Left ventricle myocardium inferior (tissue), 1 donor: ENCODE results near the gene ERCC5. TPM values are rescaled to one million over a fixed set of nuclear protein-coding genes. Genes with fewer than 3 reads are reported as not detected.

Experiments
- DNase-seq: peaks from one replicate; pipeline ENCODE4 v3.0.0-alpha.2; 2020
- H3K27ac ChIP-seq: fragments of 200-600 bp; replicated peaks from 2 replicates; pipeline ENCODE4 v1.8.0; 2021
- H3K27me3 ChIP-seq: fragments of 200-600 bp; 2 replicates; pipeline ENCODE4 v1.8.0; 2021; ENCODE audit warnings: low read depth
- H3K36me3 ChIP-seq: fragments of 200-600 bp; 2 replicates; pipeline ENCODE4 v1.8.0; 2021
- H3K4me1 ChIP-seq: fragments of 200-600 bp; 2 replicates; pipeline ENCODE4 v1.8.0; 2021
- H3K4me3 ChIP-seq: fragments of 200-600 bp; 2 replicates; pipeline ENCODE4 v1.8.0; 2021; ENCODE audit warnings: mild to moderate bottlenecking, moderate library complexity
- H3K9me3 ChIP-seq: fragments of 200-600 bp; replicated peaks from 2 replicates; pipeline ENCODE4 v1.8.0; 2021
- intact Hi-C: fragments of 100-400 bp; cut with micrococcal nuclease; formaldehyde crosslinking; loops from one replicate; pipeline ENCODE4 v1.11.0; 2022
- total RNA-seq: library from RNA; stranded (reverse); fragmentation: NEBNext Ultra II Directional; extraction: Animal tissue kit (Norgen Biotek cat#: 25700); gene quantifications from one replicate; pipeline ENCODE4 v1.2.1, GENCODE V29; 2021
- TF ChIP-seq, protein P1 (sequence below): fragments of 200-600 bp; IDR thresholded peaks from 2 replicates; pipeline ENCODE4 v1.8.0; 2021; ENCODE audit warnings: antibody characterized with exemption, mild to moderate bottlenecking, borderline replicate concordance
- donor health status: DM: no; HTN: yes; CAD: no; lungs with severe emphysema.

The ERCC5 gene
- total RNA-seq, 1 donor from 2014 or later = 30.4 TPM

DNA sequence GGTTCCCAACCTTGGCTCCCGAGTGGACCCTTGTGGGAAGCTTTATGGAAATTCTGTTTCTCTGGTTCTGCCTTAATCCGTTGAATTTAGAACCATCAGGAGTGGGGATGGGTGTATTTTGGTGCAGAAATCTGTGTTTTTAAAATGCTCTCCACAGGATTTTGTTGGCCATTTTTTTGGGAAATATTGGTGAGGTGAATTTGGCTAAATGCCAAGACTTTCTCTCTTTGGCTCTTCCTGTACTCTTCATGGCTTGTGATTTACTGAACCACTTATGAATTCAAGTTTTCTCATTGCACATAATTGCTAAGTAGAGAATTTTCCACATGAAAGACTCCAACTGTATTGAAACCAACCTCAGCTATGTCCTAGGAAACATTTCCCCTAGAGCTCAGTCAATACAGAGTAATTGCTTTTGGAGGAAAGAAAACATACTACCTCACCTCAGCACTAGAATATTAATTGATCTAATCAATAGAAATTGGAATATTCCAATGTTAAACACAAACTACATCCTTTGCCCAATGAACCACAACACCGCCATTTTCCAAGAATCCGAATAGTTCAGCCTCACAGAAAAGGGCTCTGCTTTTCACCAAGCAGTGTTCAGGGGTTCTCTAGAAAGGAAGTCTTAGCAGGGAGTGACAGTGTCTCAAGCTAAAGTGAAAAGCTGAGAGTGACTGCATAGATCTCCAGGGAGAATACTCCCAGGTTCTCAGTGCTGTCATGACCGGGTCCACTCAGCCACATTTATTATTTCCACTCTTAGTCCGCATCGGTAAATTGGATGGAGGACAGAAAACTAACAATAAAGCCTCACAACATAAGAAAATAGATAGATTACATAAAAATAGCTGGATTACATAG is 60.3 kb downstream of the ERCC5 start:
- intact Hi-C loops = no loop called here
- DNase-seq = no peak
- no peaks in the 10 kb centered on the region for H3K9me3 ChIP-seq
- no peak overlapping the region for H3K27ac ChIP-seq
- no peak overlapping the region for H3K4me3 ChIP-seq
- peaks cover 19% of the 10 kb centered on the region for H3K4me1 ChIP-seq
- no peaks in the 10 kb centered on the region for H3K27me3 ChIP-seq
- TF ChIP-seq, protein P1, sequence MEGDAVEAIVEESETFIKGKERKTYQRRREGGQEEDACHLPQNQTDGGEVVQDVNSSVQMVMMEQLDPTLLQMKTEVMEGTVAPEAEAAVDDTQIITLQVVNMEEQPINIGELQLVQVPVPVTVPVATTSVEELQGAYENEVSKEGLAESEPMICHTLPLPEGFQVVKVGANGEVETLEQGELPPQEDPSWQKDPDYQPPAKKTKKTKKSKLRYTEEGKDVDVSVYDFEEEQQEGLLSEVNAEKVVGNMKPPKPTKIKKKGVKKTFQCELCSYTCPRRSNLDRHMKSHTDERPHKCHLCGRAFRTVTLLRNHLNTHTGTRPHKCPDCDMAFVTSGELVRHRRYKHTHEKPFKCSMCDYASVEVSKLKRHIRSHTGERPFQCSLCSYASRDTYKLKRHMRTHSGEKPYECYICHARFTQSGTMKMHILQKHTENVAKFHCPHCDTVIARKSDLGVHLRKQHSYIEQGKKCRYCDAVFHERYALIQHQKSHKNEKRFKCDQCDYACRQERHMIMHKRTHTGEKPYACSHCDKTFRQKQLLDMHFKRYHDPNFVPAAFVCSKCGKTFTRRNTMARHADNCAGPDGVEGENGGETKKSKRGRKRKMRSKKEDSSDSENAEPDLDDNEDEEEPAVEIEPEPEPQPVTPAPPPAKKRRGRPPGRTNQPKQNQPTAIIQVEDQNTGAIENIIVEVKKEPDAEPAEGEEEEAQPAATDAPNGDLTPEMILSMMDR = no peak
- H3K36me3 ChIP-seq = no peaks in the 10 kb centered on the region

DNA sequence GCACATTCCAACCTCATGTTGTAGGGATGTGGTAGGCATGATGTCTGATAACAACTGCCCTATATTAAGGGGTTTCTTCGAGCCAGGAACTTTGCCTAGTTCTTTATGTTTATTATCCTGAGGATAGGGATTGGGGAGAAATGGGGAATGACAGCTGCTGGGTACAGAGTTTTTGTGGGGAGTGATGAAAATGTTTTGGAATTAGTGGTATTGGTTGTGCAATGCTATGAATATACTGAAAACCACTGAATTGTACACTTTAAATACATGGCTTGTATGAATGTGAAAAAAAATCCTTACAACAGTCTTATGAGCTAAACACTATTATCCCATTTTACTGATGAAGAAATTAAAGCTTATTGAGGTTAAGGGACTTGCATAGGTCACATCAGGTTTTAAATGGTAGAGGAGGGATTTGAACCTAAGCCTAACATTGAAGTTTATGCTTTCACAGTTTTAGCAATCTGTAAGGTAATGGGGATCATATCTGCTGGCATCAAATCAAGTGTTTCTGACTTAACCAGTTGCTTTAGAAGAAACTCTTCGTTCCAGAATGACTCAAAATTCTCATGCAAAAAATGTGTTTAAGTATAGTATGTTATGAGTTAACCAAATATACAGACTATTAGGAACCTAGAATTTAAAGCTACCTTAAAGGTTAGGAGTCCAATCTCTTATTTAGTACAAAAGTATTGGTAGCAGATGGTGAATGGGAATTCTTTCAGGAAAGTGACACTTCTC is 61.4 kb downstream of the ERCC5 start:
- TF ChIP-seq, protein P1 = no peak
- DNase-seq = no peak
- H3K36me3 ChIP-seq = no peaks in the 10 kb centered on the region
- no peaks in the 10 kb centered on the region for H3K9me3 ChIP-seq
- no peak overlapping the region for H3K27ac ChIP-seq
- H3K27me3 ChIP-seq = no peaks in the 10 kb centered on the region
- intact Hi-C loops = no loop called here
- no peak overlapping the region for H3K4me3 ChIP-seq
- peaks cover 11% of the 10 kb centered on the region for H3K4me1 ChIP-seq

DNA sequence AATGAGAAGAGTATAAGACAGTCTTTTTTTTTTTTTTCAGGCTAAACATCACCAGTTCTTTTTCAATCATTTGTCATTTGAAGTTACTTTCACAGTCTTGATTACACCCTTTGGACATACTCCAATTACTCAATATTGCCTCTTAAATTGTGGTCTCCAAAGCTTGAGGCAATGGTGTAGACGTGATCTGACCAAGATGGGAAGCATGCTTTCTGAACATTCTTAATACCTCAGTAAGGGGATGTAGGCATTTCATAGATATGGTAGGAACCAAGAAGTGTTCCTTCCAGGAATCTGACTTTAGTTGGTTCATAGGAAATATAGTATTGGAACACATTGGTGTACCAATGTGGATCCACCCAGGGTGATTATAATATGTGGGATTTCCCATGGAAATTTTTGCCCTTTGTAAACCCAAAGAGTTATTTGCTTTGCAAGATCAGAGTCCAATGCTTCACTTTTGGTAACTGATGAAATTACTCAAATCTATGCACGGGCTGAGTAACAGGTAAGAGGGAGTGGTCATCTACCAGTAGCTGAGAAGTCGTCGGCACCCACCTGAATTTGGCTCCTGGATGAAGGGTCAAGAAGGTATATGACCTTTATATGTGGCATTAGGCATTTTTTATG is 62.2 kb downstream of the ERCC5 start:
- intact Hi-C loops = no loop called here
- Histone ChIP-seq H3K9me3 (no peaks in the 10 kb centered on the region), H3K36me3 (no peaks in the 10 kb centered on the region), H3K27ac (no peak overlapping the region), H3K27me3 (no peaks in the 10 kb centered on the region), H3K4me3 (no peak overlapping the region), H3K4me1 (peaks cover 4% of the 10 kb centered on the region)
- DNase-seq = no peak
- TF ChIP-seq, protein P1 = no peak

DNA sequence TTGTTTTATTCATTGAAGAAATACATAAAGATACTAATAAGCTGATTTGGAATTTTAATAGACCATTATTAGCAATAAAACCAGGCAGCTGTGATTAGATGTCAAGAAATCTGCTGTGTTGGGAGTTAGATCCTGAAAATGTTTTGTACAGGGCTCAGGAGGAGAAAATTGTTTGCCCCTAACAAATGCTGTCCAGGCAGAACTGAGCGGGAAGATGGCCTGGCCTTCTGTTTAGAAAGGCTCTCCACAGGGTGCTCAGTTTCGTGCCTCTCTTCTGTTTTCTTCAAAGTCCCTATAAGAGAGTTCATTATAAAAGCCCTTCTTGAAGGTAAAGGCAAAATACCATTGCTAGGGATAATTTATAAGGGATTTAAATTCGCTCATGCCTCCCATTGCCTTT is 64.1 kb downstream of the ERCC5 start:
- Histone ChIP-seq H3K27ac (no peak overlapping the region), H3K4me3 (no peak overlapping the region), H3K9me3 (no peaks in the 10 kb centered on the region), H3K27me3 (no peaks in the 10 kb centered on the region), H3K36me3 (no peaks in the 10 kb centered on the region), H3K4me1 (peaks cover 1% of the 10 kb centered on the region)
- intact Hi-C loops = no loop called here
- TF ChIP-seq, protein P1 = no peak
- no peak for DNase-seq

DNA sequence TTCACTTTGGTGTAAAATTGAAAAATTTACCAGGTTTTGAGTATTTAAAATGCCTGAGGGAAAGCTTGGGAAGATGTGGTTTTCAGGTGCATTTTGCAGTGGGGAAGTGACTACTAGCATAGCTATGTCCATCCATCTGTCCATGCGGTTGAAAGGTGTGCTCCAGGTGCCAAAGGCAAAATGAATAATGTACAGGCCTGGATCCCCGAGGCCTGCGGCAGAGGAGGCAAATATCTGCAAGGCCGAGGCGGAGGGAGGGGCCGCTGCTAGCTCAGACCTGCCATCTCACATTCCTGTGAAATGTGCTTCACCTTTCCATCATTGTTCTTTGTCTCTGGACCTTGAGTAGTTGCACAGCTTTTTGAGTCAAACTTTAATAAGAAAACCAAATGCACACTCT is 65.5 kb downstream of the ERCC5 start:
- H3K4me3 ChIP-seq = no peak overlapping the region
- H3K9me3 ChIP-seq = no peaks in the 10 kb centered on the region
- TF ChIP-seq, protein P1 = no peak
- H3K36me3 ChIP-seq = no peaks in the 10 kb centered on the region
- intact Hi-C loops = no loop called here
- H3K27me3 ChIP-seq = no peaks in the 10 kb centered on the region
- H3K27ac ChIP-seq = no peak overlapping the region
- peaks cover 11% of the 10 kb centered on the region for H3K4me1 ChIP-seq
- no peak for DNase-seq
